Motor neuron (in vitro differentiated cells): ENCODE measurements around the gene SLC25A18. TPM values are rescaled to one million over a fixed set of nuclear protein-coding genes. Genes with fewer than 3 reads are reported as not detected.
"Not testable (repeated sequence)": the region's sequence is repeated elsewhere in the genome, so short reads cannot be mapped to it uniquely, and the experiment has no call there.

Experiments
- ATAC-seq, 8 experiments: fragments of 200-7000 bp; cut with Tn5 transposase; replicated peaks in 6 of 8; 2 replicates each; pipeline ENCODE4 v1.8.0; 2021; ENCODE audit warnings: mild to moderate bottlenecking in 8 of 8, moderate library complexity in 8 of 8
- H3K27ac ChIP-seq, 2 donors: fragments of 250-450 bp; sonication (Bioruptor Pico); 2 replicates each; pipeline ENCODE4 v1.9.0; 2021; ENCODE audit warnings: antibody characterized with exemption in 2 of 2, mild to moderate bottlenecking in 2 of 2, moderate library complexity in 1 of 2
- H3K4me1 ChIP-seq, 2 donors: fragments of 250-450 bp; sonication (Bioruptor Pico); replicated peaks in 1 of 2; 2 replicates each; pipeline ENCODE4 v1.6.1; 2021; ENCODE audit warnings: antibody characterized with exemption in 2 of 2, mild to moderate bottlenecking in 2 of 2, moderate library complexity in 1 of 2
- H3K4me3 ChIP-seq, 5 donors: fragments of 250-450 bp; sonication (Bioruptor Pico); 2 replicates each; pipeline ENCODE4 v1.9.0; 2021; ENCODE audit warnings: antibody characterized with exemption in 5 of 5, mild to moderate bottlenecking in 5 of 5, moderate library complexity in 4 of 5
- WGBS, 10 experiments: fragments of 450-650 bp; shearing (Covaris generic); methylation state at CpG; one replicate each; pipeline ENCODE4 v1.0.0; 2022; 5-methylcytosine and 5-hydroxymethylcytosine counted together
- in situ Hi-C, 9 experiments: fragments of 400-800 bp; cut with MboI; loops; one replicate each; pipeline ENCODE4 v1.15.0; 2021; ENCODE audit warnings: low sequenced_read_pairs in 9 of 9, low pct_unique_long_range_greater_than_20kb in 2 of 9; ENCODE audit not compliant: unreplicated experiment in 9 of 9
- total RNA-seq, 8 experiments: library from RNA; unstranded; fragments of 300-600 nt; gene quantifications; 2 replicates each; pipeline versions ENCODE4 v1.2.3 to v1.2.4, GENCODE V29; 2022

The SLC25A18 gene
- total RNA-seq, 8 experiments from 2014 or later: 0.63 to 2.1 (median 1.3) TPM

DNA sequence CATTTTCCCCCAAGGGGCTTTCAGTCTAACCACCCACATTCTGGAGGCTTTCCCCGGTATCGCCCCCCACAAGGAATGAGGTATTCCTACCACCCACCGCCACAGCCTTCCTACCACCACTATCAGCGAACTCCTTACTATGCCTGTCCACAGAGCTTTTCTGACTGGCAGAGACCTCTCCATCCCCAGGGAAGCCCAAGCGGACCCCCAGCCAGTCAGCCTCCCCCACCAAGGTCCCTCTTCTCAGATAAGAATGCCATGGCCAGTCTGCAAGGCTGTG lies 14.6 kb upstream of the SLC25A18 start:
- in situ Hi-C loops: no loop called here
- no peak for ATAC-seq
- H3K27ac ChIP-seq: no peak overlapping the region
- H3K4me1 ChIP-seq: no peaks in the 10 kb centered on the region
- no peak overlapping the region for H3K4me3 ChIP-seq
- 60 to 100% methylated on average over 2 of the region's 5 CpGs; no CpG with 5 or more reads in 8 of the 10 experiments for WGBS, 10 experiments

DNA sequence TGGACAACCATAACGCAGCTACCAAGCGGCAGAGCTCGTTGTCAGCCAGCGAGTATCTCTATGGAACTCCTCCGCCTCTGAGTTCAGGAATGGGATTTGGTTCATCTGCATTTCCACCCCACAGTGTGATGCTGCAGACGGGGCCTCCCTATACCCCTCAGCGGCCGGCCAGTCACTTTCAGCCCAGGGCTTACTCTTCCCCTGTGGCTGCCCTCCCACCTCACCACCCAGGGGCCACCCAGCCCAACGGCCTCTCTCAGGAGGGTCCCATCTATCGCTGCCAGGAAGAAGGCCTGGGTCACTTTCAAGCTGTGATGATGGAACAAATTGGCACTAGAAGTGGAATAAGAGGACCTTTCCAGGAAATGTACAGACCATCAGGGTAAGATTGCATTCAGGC lies 14.1 kb upstream of the SLC25A18 start:
- no peak for ATAC-seq
- Histone ChIP-seq H3K4me3 (no peak overlapping the region), H3K4me1 (no peaks in the 10 kb centered on the region), H3K27ac (no peak overlapping the region)
- in situ Hi-C loops: no loop called here
- WGBS, 10 experiments: 67 to 100% (median 93%) methylated on average over 1 to 10 of the region's 10 CpGs; no CpG with 5 or more reads in 5 of the 10 experiments

- Histone ChIP-seq H3K27ac (no peak overlapping the region), H3K4me1 (no peaks in the 10 kb centered on the region), H3K4me3 (no peak overlapping the region)
- no peak for ATAC-seq
- WGBS, 10 experiments: 56 to 100% (median 96%) methylated on average over 1 to 5 of the region's 5 CpGs; no CpG with 5 or more reads in 2 of the 10 experiments
- in situ Hi-C loops: loop anchor here in 1 of 9 experiments (25.0 kb wide), 1 partner anchor 113 kb away; no protein-coding TSS in a partner anchor
Measured at GRCh38 chr22:17549655-17550054, 13.6 kb upstream of the SLC25A18 start.

DNA sequence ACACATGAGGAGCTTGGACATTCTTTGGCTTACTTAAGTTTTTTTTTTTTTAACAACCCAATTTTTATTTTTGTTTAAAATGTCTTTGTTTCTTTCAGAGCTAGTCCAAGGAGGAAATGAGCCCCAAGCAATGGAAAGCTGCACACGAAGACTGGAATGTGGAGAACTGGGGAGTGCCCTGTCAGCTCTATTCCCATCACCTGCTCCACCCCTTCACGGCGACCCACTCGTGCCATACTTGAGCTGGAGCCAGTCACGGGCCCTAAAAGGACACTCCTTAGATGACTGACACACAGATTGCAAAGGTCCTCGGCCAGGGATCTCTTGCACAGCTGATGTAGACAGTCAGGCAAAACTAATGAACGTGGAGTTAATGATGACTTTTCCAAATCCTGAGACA lies 10.6 kb upstream of the SLC25A18 start:
- Histone ChIP-seq H3K4me3 (no peak overlapping the region), H3K4me1 (no peaks in the 10 kb centered on the region), H3K27ac (no peak overlapping the region)
- ATAC-seq: peak in 3 of 8 experiments; percentile 34 to 93 (median 91)
- in situ Hi-C loops: loop anchor here in 1 of 9 experiments (25.0 kb wide), 1 partner anchor 110 kb away; no protein-coding TSS in a partner anchor
- WGBS, 10 experiments: 0 to 94% (median 78%) methylated on average over 1 to 6 of the region's 7 CpGs; no CpG with 5 or more reads in 2 of the 10 experiments

GRCh38 chr22:17554814-17555213 lies 8.5 kb upstream of the SLC25A18 start:
- no peak overlapping the region for H3K4me3 ChIP-seq
- no peak overlapping the region for H3K27ac ChIP-seq
- no peaks in the 10 kb centered on the region for H3K4me1 ChIP-seq
- in situ Hi-C loops: loop anchor here in 1 of 9 experiments (25.0 kb wide), 1 partner anchor 107 kb away; no protein-coding TSS in a partner anchor
- no peak for ATAC-seq
- 0 to 100% (median 100%) methylated on average over 1 to 3 of the region's 4 CpGs; no CpG with 5 or more reads in 3 of the 10 experiments for WGBS, 10 experiments

DNA sequence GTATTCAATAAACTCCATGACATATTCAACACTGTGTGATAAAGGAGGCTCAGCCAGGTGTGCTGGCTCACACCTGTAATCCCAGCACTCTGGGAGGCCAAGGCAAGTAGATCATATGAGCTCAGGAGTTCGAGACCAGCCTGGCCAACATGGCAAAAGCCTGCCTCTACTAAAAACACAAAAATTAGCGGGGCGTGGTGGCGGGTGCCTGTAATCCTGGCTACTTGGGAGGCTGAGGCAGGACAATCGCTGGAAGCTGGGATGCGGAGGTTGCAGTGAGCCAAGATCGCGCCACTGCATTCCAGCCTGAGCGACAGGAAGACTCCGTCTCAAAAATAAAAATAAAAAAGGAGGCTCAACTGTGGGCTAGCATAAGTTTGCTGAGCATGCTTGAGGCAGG lies 4.1 kb upstream of the SLC25A18 start:
- no peak for ATAC-seq
- no peak overlapping the region for H3K4me3 ChIP-seq
- in situ Hi-C loops: loop anchor here in 1 of 9 experiments (25.0 kb wide), 1 partner anchor 103 kb away; no protein-coding TSS in a partner anchor
- H3K27ac ChIP-seq: no peak overlapping the region
- peaks cover 17% of the 10 kb centered on the region in 2 donors for H3K4me1 ChIP-seq
- WGBS, 10 experiments: 50 to 100% (median 94%) methylated on average over 1 to 10 of the region's 10 CpGs; no CpG with 5 or more reads in 1 of the 10 experiments

DNA sequence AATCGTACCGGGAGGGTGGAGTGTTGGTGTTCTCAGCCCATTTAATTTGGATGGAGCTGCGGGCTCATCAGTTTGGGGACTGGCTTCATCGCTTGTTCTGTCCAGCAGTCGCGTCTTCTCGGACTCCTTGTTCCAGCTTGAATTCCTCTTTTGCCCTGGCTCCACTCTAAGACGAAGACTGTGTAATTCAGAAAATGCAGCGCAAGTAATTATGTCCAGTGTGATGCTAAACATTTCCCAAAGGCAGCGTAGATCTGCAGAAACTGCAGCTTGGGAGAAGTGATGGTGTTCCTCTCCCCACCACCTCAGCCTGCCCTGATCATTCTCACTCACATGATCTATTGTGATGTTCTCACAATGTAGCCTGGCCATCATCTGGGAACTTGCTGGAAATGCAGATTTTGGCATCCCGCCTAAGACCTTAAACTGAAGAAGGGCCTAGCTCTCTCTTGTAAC lies 666 bp downstream of the SLC25A18 start:
- Histone ChIP-seq H3K27ac (peak overlapping the region in 1 of 2 donors; percentile 70), H3K4me1 (peaks cover 18% of the 10 kb centered on the region in 2 donors), H3K4me3 (no peak overlapping the region)
- in situ Hi-C loops: loop anchor here in 1 of 9 experiments (25.0 kb wide), 1 partner anchor 98 kb away; no protein-coding TSS in a partner anchor
- peak; percentile 54 to 84 (median 76) for ATAC-seq
- 7 to 85% (median 63%) methylated on average over 3 to 7 of the region's 11 CpGs; no CpG with 5 or more reads in 2 of the 10 experiments for WGBS, 10 experiments

DNA sequence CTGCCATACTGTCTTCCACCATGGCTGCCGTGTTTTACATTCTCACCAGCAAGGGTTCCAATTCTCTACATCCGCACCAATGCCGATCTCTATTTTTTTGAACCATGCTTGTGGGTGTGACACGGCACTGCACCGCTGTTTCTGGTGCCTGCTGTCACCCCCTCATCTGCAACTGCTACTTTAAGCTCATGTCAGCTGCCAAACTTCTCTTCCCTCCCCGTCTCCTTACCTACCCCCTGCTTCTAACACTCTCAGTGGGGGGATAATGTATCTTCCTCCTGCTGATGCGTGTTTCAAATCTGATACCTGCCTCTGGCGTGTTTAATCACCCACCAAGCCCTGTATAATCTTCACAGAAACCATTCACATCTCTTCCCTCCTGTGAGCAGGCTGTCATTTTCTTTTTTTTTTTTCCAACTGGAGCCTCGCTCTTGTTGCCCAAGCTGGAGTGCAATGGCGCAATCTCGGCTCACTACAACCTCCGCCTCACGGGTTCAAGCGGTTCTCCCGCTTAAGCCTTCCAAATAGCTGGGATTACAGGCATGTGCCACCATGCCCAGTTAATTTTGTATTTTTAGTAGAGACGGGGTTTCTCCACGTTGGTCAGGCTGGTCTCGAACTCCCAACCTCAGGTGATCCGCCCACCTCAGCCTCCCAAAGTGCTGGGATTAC lies 2.9 kb downstream of the SLC25A18 start:
- WGBS, 10 experiments: 84 to 100% (median 90%) methylated on average over 3 to 15 of the region's 19 CpGs; no CpG with 5 or more reads in 2 of the 10 experiments
- not testable (repeated sequence) for H3K4me3 ChIP-seq
- in situ Hi-C loops: loop anchor here in 1 of 9 experiments (25.0 kb wide), 1 partner anchor 96 kb away; no protein-coding TSS in a partner anchor

DNA sequence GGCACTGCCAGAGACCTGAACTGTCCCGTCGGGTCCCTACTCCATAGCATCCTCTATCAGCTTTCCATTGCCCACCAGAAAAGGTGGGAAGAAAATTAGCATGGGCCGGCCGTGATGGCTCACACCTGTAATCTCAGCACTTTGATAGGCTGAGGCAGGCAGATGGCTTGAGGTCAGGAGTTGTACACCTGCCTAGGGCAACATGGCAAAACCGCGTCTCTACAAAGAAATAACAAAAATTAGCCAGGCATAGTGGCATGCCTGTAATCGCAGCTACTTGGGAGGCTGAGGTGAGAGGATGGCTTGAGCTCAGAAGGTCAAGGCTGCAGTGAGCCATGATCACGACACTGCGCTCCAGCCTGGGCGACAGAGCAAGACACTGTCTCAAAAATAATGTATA lies 3.5 kb downstream of the SLC25A18 start:
- Histone ChIP-seq H3K4me3 (no peak overlapping the region), H3K4me1 (peaks cover 18 to 39% of the 10 kb centered on the region in 2 donors), H3K27ac (no peak overlapping the region)
- in situ Hi-C loops: loop anchor here in 1 of 9 experiments (25.0 kb wide), 1 partner anchor 96 kb away; no protein-coding TSS in a partner anchor
- WGBS, 10 experiments: 67 to 100% (median 82%) methylated on average over 1 to 5 of the region's 10 CpGs; no CpG with 5 or more reads in 3 of the 10 experiments
- ATAC-seq: no peak

More for the DNA sequence above, 2.9 kb downstream of the SLC25A18 start:
- H3K4me1 ChIP-seq: peaks cover 18 to 38% of the 10 kb centered on the region in 2 donors
- not testable (repeated sequence) for H3K27ac ChIP-seq, ATAC-seq

GRCh38 chr22:17569971-17570511 lies 6.7 kb downstream of the SLC25A18 start:
- Histone ChIP-seq H3K4me1 (peaks cover 0 to 23% of the 10 kb centered on the region in 2 donors), H3K27ac (peak overlapping the region in 1 of 2 donors; percentile 50), H3K4me3 (no peak overlapping the region)
- in situ Hi-C loops: loop anchor here in 1 of 9 experiments (25.0 kb wide), 1 partner anchor 92 kb away; no protein-coding TSS in a partner anchor
- WGBS, 10 experiments: 0 to 100% (median 57%) methylated on average over 1 to 4 of the region's 8 CpGs; no CpG with 5 or more reads in 3 of the 10 experiments
- peak in 5 of 8 experiments; percentile 92 to 96 (median 95) for ATAC-seq

DNA sequence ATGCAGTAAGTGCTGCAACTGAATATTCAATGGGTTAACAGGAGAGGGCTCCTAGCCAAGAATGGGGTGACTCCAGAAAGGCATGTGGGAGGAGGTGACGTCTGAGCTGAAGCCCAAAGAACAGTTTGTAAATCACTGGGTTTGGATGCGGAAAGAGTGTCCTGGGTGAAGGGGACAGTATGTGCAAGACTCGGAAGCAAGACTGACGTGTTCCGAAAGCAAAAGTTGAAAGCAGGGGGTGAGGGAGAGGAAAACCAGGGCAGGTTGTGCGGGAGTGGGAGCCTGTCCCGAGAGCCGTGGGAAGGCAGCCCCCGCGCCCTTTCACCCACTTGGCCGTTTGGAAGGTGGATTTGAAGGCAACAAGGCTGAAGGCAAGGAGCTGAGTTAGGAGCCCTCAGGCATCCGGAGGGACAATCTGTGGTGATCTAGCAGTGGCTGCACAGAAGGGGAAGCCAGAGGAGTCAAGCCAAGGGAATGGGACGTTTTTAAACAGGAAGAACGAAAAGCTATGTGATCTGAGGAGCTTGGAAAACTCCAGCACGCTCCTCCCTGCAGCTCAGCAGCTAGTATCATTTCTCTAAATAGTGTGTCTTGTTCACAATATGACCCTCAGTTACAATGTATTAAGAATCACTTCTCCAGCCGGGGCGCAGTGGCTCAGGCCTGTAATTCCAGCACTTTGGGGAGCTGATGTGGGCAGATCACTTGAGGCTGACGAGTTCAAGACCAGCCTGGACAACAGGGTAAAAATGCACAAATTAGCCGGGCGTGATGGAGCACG lies 7.7 kb downstream of the SLC25A18 start:
- Histone ChIP-seq H3K4me1 (peaks cover 0 to 29% of the 10 kb centered on the region in 2 donors), H3K4me3 (no peak overlapping the region), H3K27ac (no peak overlapping the region)
- WGBS, 10 experiments: 5 to 89% (median 60%) methylated on average over 1 to 15 of the region's 21 CpGs; no CpG with 5 or more reads in 1 of the 10 experiments
- peak in 5 of 8 experiments; percentile 15 to 94 (median 80) for ATAC-seq
- in situ Hi-C loops: loop anchor here in 1 of 9 experiments (25.0 kb wide), 1 partner anchor 91 kb away; no protein-coding TSS in a partner anchor

DNA sequence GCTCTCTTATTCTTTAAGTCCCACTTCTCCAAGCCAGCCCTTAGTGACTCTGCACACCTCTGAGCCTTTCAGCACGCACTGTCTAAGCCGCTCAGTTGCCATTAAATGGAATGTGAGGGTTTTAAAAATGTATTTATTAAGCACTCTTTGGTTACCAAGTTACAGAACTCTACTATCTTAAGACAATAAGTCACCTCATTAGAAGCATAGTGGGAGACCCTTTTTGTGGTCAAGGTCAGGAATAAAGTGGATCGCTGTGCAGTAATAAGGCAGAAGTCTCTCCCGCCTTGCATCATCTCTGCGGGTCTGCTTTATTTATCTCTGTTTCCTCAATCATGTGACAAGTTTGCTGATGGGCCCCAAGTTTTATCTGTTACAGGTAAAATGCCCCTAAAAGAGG lies 11.9 kb downstream of the SLC25A18 start:
- in situ Hi-C loops: loop anchor here in 1 of 9 experiments (25.0 kb wide), 1 partner anchor 112 kb away; no protein-coding TSS in a partner anchor
- Histone ChIP-seq H3K4me3 (no peak overlapping the region), H3K4me1 (peaks cover 0 to 19% of the 10 kb centered on the region in 2 donors), H3K27ac (no peak overlapping the region)
- WGBS, 10 experiments: 78 to 100% (median 94%) methylated on average over 1 to 5 of the region's 5 CpGs; no CpG with 5 or more reads in 1 of the 10 experiments
- ATAC-seq: no peak
